ENCODE measurements around the gene TRIP11. TPM values are rescaled to one million over a fixed set of nuclear protein-coding genes. Genes with fewer than 3 reads are reported as not detected.

The TRIP11 gene
- total and polyA plus RNA-seq, 2 donors (not counting 1 experiment from before 2014, with no cell fraction given), result 28.6 to 50.4 TPM

DNA sequence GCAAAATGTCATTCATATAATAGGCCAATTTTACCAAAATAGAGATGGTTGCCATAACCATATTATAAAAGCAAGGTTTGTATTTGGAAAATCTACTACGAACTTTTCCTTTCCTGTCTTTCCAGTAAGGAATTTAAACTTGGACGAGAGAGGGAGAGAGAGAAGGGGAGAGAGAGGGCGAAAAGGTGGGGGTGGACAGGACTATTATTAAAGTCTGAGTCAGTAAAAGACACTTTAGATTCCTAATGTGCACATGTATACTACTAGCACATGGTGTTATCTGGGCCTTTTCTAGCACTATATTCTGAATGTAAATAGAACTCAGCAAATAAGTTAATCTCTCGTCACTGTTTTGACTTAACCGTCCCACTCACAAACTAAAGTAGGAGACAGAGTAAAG, 62.0 kb downstream of the TRIP11 start:
- Histone ChIP-seq H3K9me3 (ENCODE audit: control insufficient read depth, insufficient read depth, low read depth, low read length) (no peaks in the 10 kb centered on the region), H3K36me3 (ENCODE audit: control insufficient read depth, insufficient read depth, low read length) (peaks cover 2% of the 10 kb centered on the region), H4K20me1 (ENCODE audit: control insufficient read depth, extremely low read depth, insufficient read depth, low read length) (no peaks in the 10 kb centered on the region), H3K27ac (ENCODE audit: insufficient read depth, low read length) (no peak overlapping the region), H3K79me2 (ENCODE audit: control insufficient read depth, insufficient read depth, low read length) (no peaks in the 10 kb centered on the region), H3K4me2 (ENCODE audit: extremely low read depth, insufficient read depth, low read length) (no peak overlapping the region), H3K9ac (ENCODE audit: insufficient read depth, low read length) (no peak overlapping the region), H3K4me1 (ENCODE audit: control insufficient read depth, extremely low read depth, insufficient read depth, low read length) (peaks cover 6% of the 10 kb centered on the region), H3K27me3 (ENCODE audit: control insufficient read depth, insufficient read depth, low read length) (no peaks in the 10 kb centered on the region), H2AFZ (ENCODE audit: low read length) (no peak overlapping the region), H3K4me3 (replicated peaks in 1 of 4; ENCODE audit: control extremely low read depth in 1 of 4, insufficient read depth in 1 of 4, low read depth in 3 of 4, low read length in 4 of 4) (no peak overlapping the region)
- peak in 1 of 2 donors; percentile 77 for DNase-seq (ENCODE audit: low read depth in 2 of 2)
- no peak for TF ChIP-seq EZH2 (IDR thresholded peaks at IDR 0.05; ENCODE audit: low read length, missing control alignments)
- TF ChIP-seq, protein P1, sequence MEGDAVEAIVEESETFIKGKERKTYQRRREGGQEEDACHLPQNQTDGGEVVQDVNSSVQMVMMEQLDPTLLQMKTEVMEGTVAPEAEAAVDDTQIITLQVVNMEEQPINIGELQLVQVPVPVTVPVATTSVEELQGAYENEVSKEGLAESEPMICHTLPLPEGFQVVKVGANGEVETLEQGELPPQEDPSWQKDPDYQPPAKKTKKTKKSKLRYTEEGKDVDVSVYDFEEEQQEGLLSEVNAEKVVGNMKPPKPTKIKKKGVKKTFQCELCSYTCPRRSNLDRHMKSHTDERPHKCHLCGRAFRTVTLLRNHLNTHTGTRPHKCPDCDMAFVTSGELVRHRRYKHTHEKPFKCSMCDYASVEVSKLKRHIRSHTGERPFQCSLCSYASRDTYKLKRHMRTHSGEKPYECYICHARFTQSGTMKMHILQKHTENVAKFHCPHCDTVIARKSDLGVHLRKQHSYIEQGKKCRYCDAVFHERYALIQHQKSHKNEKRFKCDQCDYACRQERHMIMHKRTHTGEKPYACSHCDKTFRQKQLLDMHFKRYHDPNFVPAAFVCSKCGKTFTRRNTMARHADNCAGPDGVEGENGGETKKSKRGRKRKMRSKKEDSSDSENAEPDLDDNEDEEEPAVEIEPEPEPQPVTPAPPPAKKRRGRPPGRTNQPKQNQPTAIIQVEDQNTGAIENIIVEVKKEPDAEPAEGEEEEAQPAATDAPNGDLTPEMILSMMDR (conservative IDR thresholded peaks at IDR 0.05 in 1 of 2, IDR thresholded peaks at IDR 0.05 in 1 of 2; ENCODE audit: low read depth in 1 of 2, low read length in 2 of 2), result no peak

DNA sequence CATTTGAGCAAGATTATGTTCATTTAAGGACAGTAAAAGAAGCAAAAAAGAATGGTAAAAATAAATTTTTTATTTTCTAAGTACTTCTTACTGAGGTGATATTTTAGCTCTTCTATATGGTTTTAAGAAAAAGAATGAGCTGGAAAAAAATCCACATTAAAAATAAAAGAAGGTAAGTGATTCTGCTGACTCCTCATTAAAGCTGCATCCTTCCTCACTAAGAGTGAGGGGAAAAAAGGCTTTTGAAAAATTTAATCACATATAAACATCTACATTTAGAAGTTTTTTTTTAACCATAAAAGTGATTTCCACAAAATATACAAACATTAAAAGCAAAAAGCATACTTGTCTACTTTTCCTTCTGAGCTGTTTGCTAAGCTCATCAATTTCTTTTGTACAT, 64.1 kb downstream of the TRIP11 start:
- H4K20me1 ChIP-seq (ENCODE audit: control insufficient read depth, extremely low read depth, insufficient read depth, low read length), result no peaks in the 10 kb centered on the region
- no peak overlapping the region for H2AFZ ChIP-seq (ENCODE audit: low read length)
- no peak for DNase-seq (ENCODE audit: low read depth in 2 of 2)
- no peaks in the 10 kb centered on the region for H3K27me3 ChIP-seq (ENCODE audit: control insufficient read depth, insufficient read depth, low read length)
- H3K9ac ChIP-seq (ENCODE audit: insufficient read depth, low read length), result no peak overlapping the region
- H3K36me3 ChIP-seq (ENCODE audit: control insufficient read depth, insufficient read depth, low read length), result peaks cover 2% of the 10 kb centered on the region
- no peaks in the 10 kb centered on the region for H3K9me3 ChIP-seq (ENCODE audit: control insufficient read depth, insufficient read depth, low read depth, low read length)
- no peak overlapping the region for H3K27ac ChIP-seq (ENCODE audit: insufficient read depth, low read length)
- H3K79me2 ChIP-seq (ENCODE audit: control insufficient read depth, insufficient read depth, low read length), result no peaks in the 10 kb centered on the region
- no peak overlapping the region for H3K4me3 ChIP-seq (replicated peaks in 1 of 4; ENCODE audit: control extremely low read depth in 1 of 4, insufficient read depth in 1 of 4, low read depth in 3 of 4, low read length in 4 of 4)
- H3K4me1 ChIP-seq (ENCODE audit: control insufficient read depth, extremely low read depth, insufficient read depth, low read length), result peaks cover 6% of the 10 kb centered on the region
- TF ChIP-seq, protein P1 (conservative IDR thresholded peaks at IDR 0.05 in 1 of 2, IDR thresholded peaks at IDR 0.05 in 1 of 2; ENCODE audit: low read depth in 1 of 2, low read length in 2 of 2), result no peak
- no peak for TF ChIP-seq EZH2 (IDR thresholded peaks at IDR 0.05; ENCODE audit: low read length, missing control alignments)
- H3K4me2 ChIP-seq (ENCODE audit: extremely low read depth, insufficient read depth, low read length), result no peak overlapping the region

DNA sequence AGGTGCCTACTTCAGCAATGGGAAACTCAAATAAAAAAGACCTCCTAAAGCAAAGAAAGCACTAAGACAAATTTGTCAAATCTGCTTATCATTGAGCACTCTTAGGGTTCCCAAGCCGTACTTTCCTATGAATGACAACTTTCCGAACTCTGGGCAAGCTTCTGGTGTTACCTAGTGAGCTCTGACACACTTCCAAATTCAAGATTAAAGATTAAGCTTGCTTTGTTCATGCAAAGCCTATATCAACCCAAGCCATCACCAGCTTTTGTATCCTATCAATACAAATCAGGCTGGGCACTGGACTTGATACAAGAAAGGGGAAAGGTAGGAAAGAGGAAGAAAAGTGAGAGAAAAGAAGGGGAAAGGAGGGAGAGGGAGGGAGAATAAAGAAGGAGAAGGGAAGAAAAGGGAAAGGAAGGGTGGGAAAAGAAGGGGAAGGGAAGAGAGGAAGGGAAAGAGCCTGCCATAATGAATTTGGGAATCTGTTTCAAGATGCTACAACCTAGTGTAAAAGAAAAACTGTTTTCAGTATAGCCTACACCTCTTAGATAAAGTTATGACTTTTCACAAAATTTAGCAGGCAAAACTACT, 68.6 kb downstream of the TRIP11 start:
- TF ChIP-seq, protein P1 (conservative IDR thresholded peaks at IDR 0.05 in 1 of 2, IDR thresholded peaks at IDR 0.05 in 1 of 2; ENCODE audit: low read depth in 1 of 2, low read length in 2 of 2), result no peak
- no peak for TF ChIP-seq EZH2 (IDR thresholded peaks at IDR 0.05; ENCODE audit: low read length, missing control alignments)

More for the DNA sequence above, 68.6 kb downstream of the TRIP11 start:
- Histone ChIP-seq H3K9me3 (ENCODE audit: control insufficient read depth, insufficient read depth, low read depth, low read length) (no peaks in the 10 kb centered on the region), H3K27ac (ENCODE audit: insufficient read depth, low read length) (no peak overlapping the region), H2AFZ (ENCODE audit: low read length) (no peak overlapping the region), H3K36me3 (ENCODE audit: control insufficient read depth, insufficient read depth, low read length) (peaks cover 2% of the 10 kb centered on the region), H3K79me2 (ENCODE audit: control insufficient read depth, insufficient read depth, low read length) (no peaks in the 10 kb centered on the region), H4K20me1 (ENCODE audit: control insufficient read depth, extremely low read depth, insufficient read depth, low read length) (no peaks in the 10 kb centered on the region), H3K9ac (ENCODE audit: insufficient read depth, low read length) (no peak overlapping the region), H3K4me2 (ENCODE audit: extremely low read depth, insufficient read depth, low read length) (no peak overlapping the region), H3K27me3 (ENCODE audit: control insufficient read depth, insufficient read depth, low read length) (no peaks in the 10 kb centered on the region), H3K4me3 (replicated peaks in 1 of 4; ENCODE audit: control extremely low read depth in 1 of 4, insufficient read depth in 1 of 4, low read depth in 3 of 4, low read length in 4 of 4) (no peak overlapping the region), H3K4me1 (ENCODE audit: control insufficient read depth, extremely low read depth, insufficient read depth, low read length) (no peaks in the 10 kb centered on the region)
- DNase-seq (ENCODE audit: low read depth in 2 of 2), result no peak

All from fibroblast of lung (primary cell).